GM13977 (cell line): ENCODE results near the gene LHCGR.
"Not testable (repeated sequence)": the region's sequence is repeated elsewhere in the genome, so short reads cannot be mapped to it uniquely, and the experiment has no call there.

Experiments
- DNase-seq: peaks from one replicate; pipeline ENCODE4 v3.0.0; 2012; ENCODE audit warnings: low spot score
- CTCF ChIP-seq: IDR thresholded peaks from 2 replicates; pipeline ENCODE4 v1.5.1; 2012; ENCODE audit warnings: mild to moderate bottlenecking, control low read depth; ENCODE audit not compliant: insufficient read depth; ENCODE audit errors: extremely low read depth, missing control alignments
- in situ Hi-C: fragments of 300-500 bp; cut with MboI; formaldehyde crosslinking; loops from one replicate; pipeline ENCODE4 v1.12.0; 2022; ENCODE audit warnings: low sequenced_read_pairs, low pct_unique_long_range_greater_than_20kb, mixed read lengths, inconsistent platforms; ENCODE audit not compliant: unreplicated experiment

The LHCGR gene

GRCh38 chr2:48750128-48750739, 5.3 kb downstream of the LHCGR start:
- no peak for TF ChIP-seq CTCF
- in situ Hi-C loops, result no loop called here
- DNase-seq, result peak; percentile 45

- no peak for TF ChIP-seq CTCF
- in situ Hi-C loops, result no loop called here
- DNase-seq, result peak; percentile 23
Measured at GRCh38 chr2:48749291-48750127, 6.0 kb downstream of the LHCGR start.

- DNase-seq, result no peak
- no peak for TF ChIP-seq CTCF
- in situ Hi-C loops, result no loop called here
Measured at GRCh38 chr2:48747319-48747718, 8.2 kb downstream of the LHCGR start.

- in situ Hi-C loops, DNase-seq: not testable (repeated sequence)
Measured at GRCh38 chr2:48739236-48739635, 16.3 kb downstream of the LHCGR start.

GRCh38 chr2:48738806-48739205, 16.7 kb downstream of the LHCGR start:
- in situ Hi-C loops, result no loop called here
- TF ChIP-seq CTCF, result no peak
- no peak for DNase-seq

GRCh38 chr2:48736251-48736650, 19.3 kb downstream of the LHCGR start:
- in situ Hi-C loops, result no loop called here
- no peak for TF ChIP-seq CTCF
- no peak for DNase-seq

- no peak for TF ChIP-seq CTCF
- in situ Hi-C loops, result no loop called here
- DNase-seq, result no peak
Measured at GRCh38 chr2:48734576-48735303, 20.8 kb downstream of the LHCGR start.
